M059J (cell line): ENCODE measurements around the gene S100A2. TPM values are rescaled to one million over a fixed set of nuclear protein-coding genes. Genes with fewer than 3 reads are reported as not detected.
A peak's percentile ranks its signal among the peaks of the same experiment; 100 is the strongest.
"Not testable (repeated sequence)": the region's sequence is repeated elsewhere in the genome, so short reads cannot be mapped to it uniquely, and the experiment has no call there.

Source experiments
- DNase-seq: peaks from one replicate; pipeline ENCODE4 v3.0.0-alpha.2; 2012; ENCODE audit warnings: low read depth
- total RNA-seq: library from RNA; depleted of rRNA; stranded (reverse); fragments of >200 nt; shearing (Covaris generic); gene quantifications from 2 replicates; pipeline ENCODE4 v1.2.3, GENCODE V29; 2014; rRNA removed

The S100A2 gene
- total RNA-seq, 1 experiment from 2014 or later = 19.6 TPM

GRCh38 chr1:153532769-153533599 lies 32.7 kb downstream of the S100A2 start:
- DNase-seq = peak; percentile 82

GRCh38 chr1:153532181-153532580 lies 33.5 kb downstream of the S100A2 start:
- no peak for DNase-seq

- DNase-seq = no peak
Observed at GRCh38 chr1:153531638-153532037, 34.0 kb downstream of the S100A2 start.

GRCh38 chr1:153527683-153528040 lies 38.0 kb downstream of the S100A2 start:
- no peak for DNase-seq

GRCh38 chr1:153527023-153527682 lies 38.5 kb downstream of the S100A2 start:
- no peak for DNase-seq

GRCh38 chr1:153526132-153526543 lies 39.5 kb downstream of the S100A2 start:
- DNase-seq = no peak

GRCh38 chr1:153525088-153525728 lies 40.4 kb downstream of the S100A2 start:
- no peak for DNase-seq

GRCh38 chr1:153522353-153523048 lies 43.1 kb downstream of the S100A2 start:
- DNase-seq = not testable (repeated sequence)

GRCh38 chr1:153521808-153522207 lies 43.8 kb downstream of the S100A2 start:
- DNase-seq = not testable (repeated sequence)

GRCh38 chr1:153520818-153521476 lies 44.7 kb downstream of the S100A2 start:
- peak; percentile 64 for DNase-seq

GRCh38 chr1:153520137-153520691 lies 45.4 kb downstream of the S100A2 start:
- not testable (repeated sequence) for DNase-seq

GRCh38 chr1:153519242-153519641 lies 46.4 kb downstream of the S100A2 start:
- DNase-seq = no peak

- no peak for DNase-seq
Observed at GRCh38 chr1:153515504-153516394, 49.9 kb downstream of the S100A2 start.

GRCh38 chr1:153513666-153514065 lies 52.0 kb downstream of the S100A2 start:
- DNase-seq = no peak

- DNase-seq = peak; percentile 47
Observed at GRCh38 chr1:153513023-153513422, 52.6 kb downstream of the S100A2 start.

Other genes with a start within 250 kb of the S100A2 start
- not detected in 2 replicates for gene PGLYRP4, start 217.0 kb downstream of the S100A2 start, total RNA-seq
- 0.22 TPM in 1 of 2 replicates, not detected in the other for gene S100A9, start 208.0 kb downstream of the S100A2 start, total RNA-seq
- not detected in 2 replicates for gene S100A12, start 190.2 kb downstream of the S100A2 start, total RNA-seq
- gene S100A8, start 174.8 kb downstream of the S100A2 start, total RNA-seq = 0.15 TPM in 1 of 2 replicates, not detected in the other
- gene S100A7A, start 149.3 kb downstream of the S100A2 start, total RNA-seq = not detected in 2 replicates
- not detected in 2 replicates for gene S100A7, start 105.2 kb downstream of the S100A2 start, total RNA-seq
- 526 and 547 TPM in 2 replicates for gene S100A6, start 29.9 kb downstream of the S100A2 start, total RNA-seq
- not detected in 2 replicates for gene S100A5, start 24.9 kb downstream of the S100A2 start, total RNA-seq
- 2.9 and 12.3 TPM in 2 replicates for gene S100A4, start 20.0 kb downstream of the S100A2 start, total RNA-seq
- 5.2 and 5.8 TPM in 2 replicates for gene S100A3, start 16.6 kb downstream of the S100A2 start, total RNA-seq
- gene S100A16, start 47.3 kb upstream of the S100A2 start, total RNA-seq = 138 and 163 TPM in 2 replicates
- not detected in 2 replicates for gene S100A14, start 50.5 kb upstream of the S100A2 start, total RNA-seq
- 206 and 207 TPM in 2 replicates for gene S100A13, start 61.7 kb upstream of the S100A2 start, total RNA-seq
- gene S100A1, start 62.6 kb upstream of the S100A2 start, total RNA-seq = 0.42 TPM in 1 of 2 replicates, not detected in the other
- 36.0 and 37.1 TPM in 2 replicates for gene CHTOP, start 68.2 kb upstream of the S100A2 start, total RNA-seq
- gene SNAPIN, start 92.9 kb upstream of the S100A2 start, total RNA-seq = 72.6 and 90.2 TPM in 2 replicates
- gene ILF2, start 105.1 kb upstream of the S100A2 start, total RNA-seq = 278 and 330 TPM in 2 replicates
- gene NPR1, start 112.8 kb upstream of the S100A2 start, total RNA-seq = not detected in 2 replicates
- gene INTS3, start 162.2 kb upstream of the S100A2 start, total RNA-seq = 21.4 and 37.0 TPM in 2 replicates
- gene SLC27A3, start 209.6 kb upstream of the S100A2 start, total RNA-seq = 1.2 and 3.7 TPM in 2 replicates